HepG2 (cell line): Measurements from ENCODE around the gene FRMD5. TPM values are rescaled to one million over a fixed set of nuclear protein-coding genes. Genes with fewer than 3 reads are reported as not detected.

ENCODE experiments used
- ATAC-seq: fragments of 200-7000 bp; cut with Tn5 transposase; 3 replicates; pipeline ENCODE4 v1.9.1; 2020; ENCODE audit warnings: mild to moderate bottlenecking, moderate library complexity
- BruUV-seq: library from RNA; stranded (reverse); fragments of 400-500 nt; replicated peaks from 2 replicates; lab custom pipeline; 2021; lab: Mats Ljungman, UMichigan
- CTCF ChIA-PET: fragments of 300-600 bp; formaldehyde crosslinking; extraction: SDS; loops from one replicate; lab custom pipeline; 2021; ENCODE audit warnings: low total read pairs, inconsistent platforms, low intra/inter-chr PET ratio; lab: Yijun Ruan, JAX
- POLR2A ChIA-PET: fragments of 350-600 bp; sonication (Branson Sonifier 250); formaldehyde crosslinking; loops from one replicate; lab custom pipeline; 2020; ENCODE audit warnings: antibody characterized with exemption, inconsistent platforms; lab: Yijun Ruan, JAX
- DNase-seq: peaks from one replicate; pipeline ENCODE4 v3.0.0-alpha.2; 2015; ENCODE audit warnings: low spot score
- FAIRE-seq: peaks from 3 replicates; lab custom pipeline; 2011; peaks lifted over from hg19 to GRCh38; lab: Jason Lieb, UNC
- H2AFZ ChIP-seq: one replicate; pipeline ENCODE4 v1.6.1; 2011; ENCODE audit warnings: low read length, inconsistent platforms
- H3K27ac ChIP-seq: fragments of 300-600 bp; 3 replicates; pipeline ENCODE4 v1.8.0; 2011; ENCODE audit warnings: mixed run types, mild to moderate bottlenecking, mixed read lengths, low read length, inconsistent platforms; ENCODE audit not compliant: insufficient read depth; ENCODE audit errors: extremely low read length
- H3K27me3 ChIP-seq, 2 experiments: fragments of 200-600 bp in 1 of 2; 2 replicates in 1 of 2; 3 replicates in 1 of 2; pipeline versions ENCODE4 v1.6.0 to v1.8.0; 2011; ENCODE audit warnings: low read length in 2 of 2, mild to moderate bottlenecking in 2 of 2, moderate library complexity in 2 of 2, inconsistent platforms in 1 of 2; ENCODE audit not compliant: insufficient read depth in 2 of 2, control insufficient read depth in 1 of 2
- H3K36me3 ChIP-seq, 2 experiments: fragments of 200-600 bp in 1 of 2; replicated peaks in 1 of 2; 2 replicates in 1 of 2; 3 replicates in 1 of 2; pipeline versions ENCODE4 v1.5.1 to v1.8.0; 2011; ENCODE audit warnings: low read length in 2 of 2, inconsistent platforms in 1 of 2; ENCODE audit not compliant: insufficient read depth in 2 of 2, control insufficient read depth in 1 of 2
- H3K4me1 ChIP-seq: 2 replicates; pipeline ENCODE4 v1.5.1; 2012; ENCODE audit warnings: low read length, inconsistent platforms; ENCODE audit not compliant: insufficient read depth
- H3K4me2 ChIP-seq: 2 replicates; pipeline ENCODE4 v1.6.0; 2011; ENCODE audit warnings: low read depth, low read length, inconsistent platforms
- H3K4me3 ChIP-seq, 3 experiments: fragments of 200-600 bp in 1 of 3; sonication (generic), shearing (Covaris generic) in 1 of 3; replicated peaks in 1 of 3; 2 replicates each; pipeline ENCODE4 v1.5.1; 2011 to 2016; ENCODE audit warnings: low read length in 3 of 3, inconsistent platforms in 2 of 3, low read depth in 2 of 3, mild to moderate bottlenecking in 2 of 3, control low read depth in 1 of 3, mixed read lengths in 1 of 3; ENCODE audit not compliant: insufficient read depth in 1 of 3
- H3K79me2 ChIP-seq: one replicate; pipeline ENCODE4 v1.6.1; 2011; ENCODE audit warnings: low read length, inconsistent platforms; ENCODE audit not compliant: insufficient read depth
- H3K9ac ChIP-seq: 2 replicates; pipeline ENCODE4 v1.6.0; 2011; ENCODE audit warnings: mild to moderate bottlenecking, low read depth, low read length, inconsistent platforms; ENCODE audit not compliant: insufficient read depth
- H3K9me3 ChIP-seq: 2 replicates; pipeline ENCODE4 v1.5.1; 2012; ENCODE audit warnings: mild to moderate bottlenecking, low read length
- H4K20me1 ChIP-seq: 2 replicates; pipeline ENCODE4 v1.6.0; 2011; ENCODE audit warnings: inconsistent platforms, mild to moderate bottlenecking, low read length, moderate library complexity; ENCODE audit not compliant: insufficient read depth
- AHR ChIP-seq: IDR thresholded peaks from 2 replicates; pipeline ENCODE4 v1.6.1; 2018; ENCODE audit warnings: missing genetic modification reagents, missing compliant biosample characterization
- ARID2 ChIP-seq: sonication (generic); formaldehyde crosslinking; IDR thresholded peaks from 2 replicates; pipeline ENCODE4 v1.8.1; 2022; ENCODE audit warnings: mild to moderate bottlenecking, missing genetic modification reagents, borderline replicate concordance
- HDAC2 ChIP-seq: sonication (generic); formaldehyde crosslinking; IDR thresholded peaks from 2 replicates; pipeline ENCODE4 v1.4.0; 2020; ENCODE audit warnings: missing genetic modification reagents
- ISX ChIP-seq: sonication (generic); formaldehyde crosslinking; conservative IDR thresholded peaks from 2 replicates; pipeline ENCODE4 v1.5.0; 2020; ENCODE audit warnings: missing genetic modification reagents
- NCOA1 ChIP-seq: sonication (generic); formaldehyde crosslinking; IDR thresholded peaks from 2 replicates; pipeline ENCODE4 v1.9.0; 2021; ENCODE audit warnings: missing genetic modification reagents
- SOX6 ChIP-seq, 2 experiments: fragments of 450-650 bp in 1 of 2; sonication (generic) in 1 of 2; formaldehyde crosslinking in 1 of 2; IDR thresholded peaks; 2 replicates each; pipeline versions ENCODE4 v1.4.0 to v1.6.1; 2017 to 2020; ENCODE audit warnings: antibody characterized with exemption in 1 of 2, mild to moderate bottlenecking in 1 of 2, missing genetic modification reagents in 1 of 2
- SPEN ChIP-seq: sonication (generic); formaldehyde crosslinking; IDR thresholded peaks from 2 replicates; pipeline ENCODE4 v1.5.1; 2020; ENCODE audit warnings: low read depth, mild to moderate bottlenecking, missing genetic modification reagents
- ZFX ChIP-seq: sonication (generic); formaldehyde crosslinking; IDR thresholded peaks from 2 replicates; pipeline ENCODE4 v1.4.0; 2020; ENCODE audit warnings: mild to moderate bottlenecking, low read depth, missing genetic modification reagents, moderate library complexity
- ZNF17 ChIP-seq: sonication (generic); formaldehyde crosslinking; IDR thresholded peaks from 2 replicates; pipeline ENCODE4 v1.5.0; 2020; ENCODE audit warnings: mild to moderate bottlenecking, missing genetic modification reagents
- ZSCAN30 ChIP-seq: sonication (generic); formaldehyde crosslinking; IDR thresholded peaks from 2 replicates; pipeline ENCODE4 v1.5.0; 2020; ENCODE audit warnings: mild to moderate bottlenecking, missing genetic modification reagents
- WGBS: methylation state at CpG from one replicate; pipeline ENCODE4 v1.1.6; 2017; ENCODE audit warnings: low lambda C conversion rate; 5-methylcytosine and 5-hydroxymethylcytosine counted together
- in situ Hi-C: cut with HindIII; loops from 2 replicates; pipeline ENCODE4 v1.10.0; 2017; ENCODE audit warnings: low pct_unique_long_range_greater_than_20kb; ENCODE audit not compliant: extremely low pct_ligation_motif_present
- intact Hi-C: fragments of 100-400 bp; cut with micrococcal nuclease; formaldehyde crosslinking; loops from one replicate; pipeline ENCODE4 v1.10.0; 2022; ENCODE audit not compliant: unreplicated experiment
- polyA plus RNA-seq, 8 experiments: library from polyadenylated mRNA; depleted of rRNA in 3 of 8; stranded (reverse) in 7 of 8; unstranded in 1 of 8; fragments of >200 nt; fragmentation: Illumina TruSeq in 4 of 8; extraction: Trizol in 4 of 8; gene quantifications; 2 replicates each; pipeline versions ENCODE4 v1.2.1 to v1.2.3, GENCODE V29; 2011 to 2016; ENCODE audit warnings: low read depth in 4 of 8, missing spikeins in 1 of 8, mixed read lengths in 1 of 8; ENCODE audit not compliant: insufficient read depth in 1 of 8
- total RNA-seq, 5 experiments: library from RNA; depleted of rRNA; stranded (reverse); fragments of >200 nt; fragmentation: Illumina TruSeq; extraction: Trizol; gene quantifications; 2 replicates each; pipeline ENCODE4 v1.2.3, GENCODE V29; 2016; ENCODE audit warnings: low read depth in 1 of 5
- TF ChIP-seq, protein P1 (sequence below): IDR thresholded peaks from 2 replicates; pipeline ENCODE4 v1.6.1; 2016; ENCODE audit warnings: missing genetic modification reagents, missing compliant biosample characterization
- TF ChIP-seq, protein P2 (sequence below): sonication (generic); formaldehyde crosslinking; IDR thresholded peaks from 2 replicates; pipeline ENCODE4 v1.5.0; 2020; ENCODE audit warnings: mild to moderate bottlenecking, low read depth, missing genetic modification reagents, borderline replicate concordance
- TF ChIP-seq, protein P3 (sequence below): sonication (generic); formaldehyde crosslinking; IDR thresholded peaks from 2 replicates; pipeline ENCODE4 v1.5.1; 2020; ENCODE audit warnings: missing genetic modification reagents, mild to moderate bottlenecking, borderline replicate concordance
- TF ChIP-seq, protein P4 (sequence below): IDR thresholded peaks from 2 replicates; pipeline ENCODE4 v1.6.1; 2016; ENCODE audit warnings: low read depth, missing genetic modification reagents, missing compliant biosample characterization
- TF ChIP-seq, protein P5 (sequence below): IDR thresholded peaks from 2 replicates; pipeline ENCODE4 v1.6.1; 2016; ENCODE audit warnings: missing compliant biosample characterization, missing genetic modification reagents, borderline replicate concordance

FRMD5 gene
- total and polyA plus RNA-seq, 2 of the 13 experiments (the other 11 are each of a cell fraction or from before 2014, with no cell fraction given), result 0.93 to 1.5 TPM

DNA sequence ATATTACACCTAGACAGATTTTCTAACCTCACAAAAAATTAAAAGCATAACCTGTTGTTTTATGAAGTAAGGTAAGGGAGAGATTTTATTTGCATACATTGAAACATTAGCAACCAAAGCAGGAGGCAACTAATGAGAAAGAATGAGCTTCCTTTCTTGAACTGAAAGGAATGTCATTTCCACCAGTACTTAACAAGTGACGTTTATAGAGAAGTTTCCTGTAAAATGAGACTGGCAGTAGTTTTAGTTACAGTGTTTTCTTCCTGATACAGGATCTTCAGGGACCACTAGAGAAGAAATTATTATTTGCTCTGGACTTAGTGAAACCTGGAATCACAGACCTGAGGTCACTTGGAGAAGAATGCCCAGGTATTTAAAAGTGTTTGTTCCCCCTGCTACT, 27.4 kb upstream of the FRMD5 start:
- Histone ChIP-seq H4K20me1 (no peaks in the 10 kb centered on the region), H3K79me2 (no peaks in the 10 kb centered on the region), H3K9ac (no peak overlapping the region), H3K4me1 (no peaks in the 10 kb centered on the region), H3K27ac (no peak overlapping the region), H3K27me3 (no peaks in the 10 kb centered on the region), H3K9me3 (no peaks in the 10 kb centered on the region), H2AFZ (no peak overlapping the region), H3K4me2 (no peak overlapping the region), H3K36me3 (no peaks in the 10 kb centered on the region), H3K4me3 (no peak overlapping the region)
- no peak for DNase-seq
- ChIA-PET POLR2A (no interaction called here), CTCF (no interaction called here)
- FAIRE-seq, result no peak
- TF ChIP-seq, protein P1, sequence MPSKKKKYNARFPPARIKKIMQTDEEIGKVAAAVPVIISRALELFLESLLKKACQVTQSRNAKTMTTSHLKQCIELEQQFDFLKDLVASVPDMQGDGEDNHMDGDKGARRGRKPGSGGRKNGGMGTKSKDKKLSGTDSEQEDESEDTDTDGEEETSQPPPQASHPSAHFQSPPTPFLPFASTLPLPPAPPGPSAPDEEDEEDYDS (CRISPR knock-in tag), result no peak
- TF ChIP-seq NCOA1 (no peak), SOX6 (IDR thresholded peaks at IDR 0.05) (no peak), SOX6 (CRISPR knock-in tag; IDR thresholded peaks at IDR 0.05) (no peak), SPEN (no peak), HDAC2 (CRISPR knock-in tag) (no peak), ISX (CRISPR knock-in tag) (no peak), AHR (CRISPR knock-in tag) (no peak), ARID2 (CRISPR knock-in tag) (no peak), ZFX (CRISPR knock-in tag) (no peak), ZSCAN30 (CRISPR knock-in tag) (no peak), ZNF17 (CRISPR knock-in tag) (no peak)
- TF ChIP-seq, protein P2, sequence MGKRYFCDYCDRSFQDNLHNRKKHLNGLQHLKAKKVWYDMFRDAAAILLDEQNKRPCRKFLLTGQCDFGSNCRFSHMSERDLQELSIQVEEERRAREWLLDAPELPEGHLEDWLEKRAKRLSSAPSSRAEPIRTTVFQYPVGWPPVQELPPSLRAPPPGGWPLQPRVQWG (CRISPR knock-in tag), result no peak
- TF ChIP-seq, protein P3, sequence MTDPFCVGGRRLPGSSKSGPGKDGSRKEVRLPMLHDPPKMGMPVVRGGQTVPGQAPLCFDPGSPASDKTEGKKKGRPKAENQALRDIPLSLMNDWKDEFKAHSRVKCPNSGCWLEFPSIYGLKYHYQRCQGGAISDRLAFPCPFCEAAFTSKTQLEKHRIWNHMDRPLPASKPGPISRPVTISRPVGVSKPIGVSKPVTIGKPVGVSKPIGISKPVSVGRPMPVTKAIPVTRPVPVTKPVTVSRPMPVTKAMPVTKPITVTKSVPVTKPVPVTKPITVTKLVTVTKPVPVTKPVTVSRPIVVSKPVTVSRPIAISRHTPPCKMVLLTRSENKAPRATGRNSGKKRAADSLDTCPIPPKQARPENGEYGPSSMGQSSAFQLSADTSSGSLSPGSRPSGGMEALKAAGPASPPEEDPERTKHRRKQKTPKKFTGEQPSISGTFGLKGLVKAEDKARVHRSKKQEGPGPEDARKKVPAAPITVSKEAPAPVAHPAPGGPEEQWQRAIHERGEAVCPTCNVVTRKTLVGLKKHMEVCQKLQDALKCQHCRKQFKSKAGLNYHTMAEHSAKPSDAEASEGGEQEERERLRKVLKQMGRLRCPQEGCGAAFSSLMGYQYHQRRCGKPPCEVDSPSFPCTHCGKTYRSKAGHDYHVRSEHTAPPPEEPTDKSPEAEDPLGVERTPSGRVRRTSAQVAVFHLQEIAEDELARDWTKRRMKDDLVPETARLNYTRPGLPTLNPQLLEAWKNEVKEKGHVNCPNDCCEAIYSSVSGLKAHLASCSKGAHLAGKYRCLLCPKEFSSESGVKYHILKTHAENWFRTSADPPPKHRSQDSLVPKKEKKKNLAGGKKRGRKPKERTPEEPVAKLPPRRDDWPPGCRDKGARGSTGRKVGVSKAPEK (CRISPR knock-in tag), result no peak
- TF ChIP-seq, protein P4, sequence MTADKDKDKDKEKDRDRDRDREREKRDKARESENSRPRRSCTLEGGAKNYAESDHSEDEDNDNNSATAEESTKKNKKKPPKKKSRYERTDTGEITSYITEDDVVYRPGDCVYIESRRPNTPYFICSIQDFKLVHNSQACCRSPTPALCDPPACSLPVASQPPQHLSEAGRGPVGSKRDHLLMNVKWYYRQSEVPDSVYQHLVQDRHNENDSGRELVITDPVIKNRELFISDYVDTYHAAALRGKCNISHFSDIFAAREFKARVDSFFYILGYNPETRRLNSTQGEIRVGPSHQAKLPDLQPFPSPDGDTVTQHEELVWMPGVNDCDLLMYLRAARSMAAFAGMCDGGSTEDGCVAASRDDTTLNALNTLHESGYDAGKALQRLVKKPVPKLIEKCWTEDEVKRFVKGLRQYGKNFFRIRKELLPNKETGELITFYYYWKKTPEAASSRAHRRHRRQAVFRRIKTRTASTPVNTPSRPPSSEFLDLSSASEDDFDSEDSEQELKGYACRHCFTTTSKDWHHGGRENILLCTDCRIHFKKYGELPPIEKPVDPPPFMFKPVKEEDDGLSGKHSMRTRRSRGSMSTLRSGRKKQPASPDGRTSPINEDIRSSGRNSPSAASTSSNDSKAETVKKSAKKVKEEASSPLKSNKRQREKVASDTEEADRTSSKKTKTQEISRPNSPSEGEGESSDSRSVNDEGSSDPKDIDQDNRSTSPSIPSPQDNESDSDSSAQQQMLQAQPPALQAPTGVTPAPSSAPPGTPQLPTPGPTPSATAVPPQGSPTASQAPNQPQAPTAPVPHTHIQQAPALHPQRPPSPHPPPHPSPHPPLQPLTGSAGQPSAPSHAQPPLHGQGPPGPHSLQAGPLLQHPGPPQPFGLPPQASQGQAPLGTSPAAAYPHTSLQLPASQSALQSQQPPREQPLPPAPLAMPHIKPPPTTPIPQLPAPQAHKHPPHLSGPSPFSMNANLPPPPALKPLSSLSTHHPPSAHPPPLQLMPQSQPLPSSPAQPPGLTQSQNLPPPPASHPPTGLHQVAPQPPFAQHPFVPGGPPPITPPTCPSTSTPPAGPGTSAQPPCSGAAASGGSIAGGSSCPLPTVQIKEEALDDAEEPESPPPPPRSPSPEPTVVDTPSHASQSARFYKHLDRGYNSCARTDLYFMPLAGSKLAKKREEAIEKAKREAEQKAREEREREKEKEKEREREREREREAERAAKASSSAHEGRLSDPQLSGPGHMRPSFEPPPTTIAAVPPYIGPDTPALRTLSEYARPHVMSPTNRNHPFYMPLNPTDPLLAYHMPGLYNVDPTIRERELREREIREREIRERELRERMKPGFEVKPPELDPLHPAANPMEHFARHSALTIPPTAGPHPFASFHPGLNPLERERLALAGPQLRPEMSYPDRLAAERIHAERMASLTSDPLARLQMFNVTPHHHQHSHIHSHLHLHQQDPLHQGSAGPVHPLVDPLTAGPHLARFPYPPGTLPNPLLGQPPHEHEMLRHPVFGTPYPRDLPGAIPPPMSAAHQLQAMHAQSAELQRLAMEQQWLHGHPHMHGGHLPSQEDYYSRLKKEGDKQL (CRISPR knock-in tag), result no peak
- TF ChIP-seq, protein P5, sequence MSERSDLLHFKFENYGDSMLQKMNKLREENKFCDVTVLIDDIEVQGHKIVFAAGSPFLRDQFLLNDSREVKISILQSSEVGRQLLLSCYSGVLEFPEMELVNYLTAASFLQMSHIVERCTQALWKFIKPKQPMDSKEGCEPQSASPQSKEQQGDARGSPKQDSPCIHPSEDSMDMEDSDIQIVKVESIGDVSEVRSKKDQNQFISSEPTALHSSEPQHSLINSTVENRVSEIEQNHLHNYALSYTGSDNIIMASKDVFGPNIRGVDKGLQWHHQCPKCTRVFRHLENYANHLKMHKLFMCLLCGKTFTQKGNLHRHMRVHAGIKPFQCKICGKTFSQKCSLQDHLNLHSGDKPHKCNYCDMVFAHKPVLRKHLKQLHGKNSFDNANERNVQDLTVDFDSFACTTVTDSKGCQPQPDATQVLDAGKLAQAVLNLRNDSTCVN (CRISPR knock-in tag), result no peak
- no peak for ATAC-seq
- in situ Hi-C loops, result no loop called here
- BruUV-seq, result no TSS peak
- intact Hi-C loops, result no loop called here
- WGBS, result 13% methylated on average over 1 of the region's 1 CpG
